Dermis lymphatic vessel endothelial cell (primary cell): ENCODE measurements around the gene TMEM33. TPM values are rescaled to one million over a fixed set of nuclear protein-coding genes. Genes with fewer than 3 reads are reported as not detected.

Experiments
- total RNA-seq: library from RNA; depleted of rRNA; stranded (reverse); fragments of >200 nt; gene quantifications from 2 replicates; pipeline ENCODE4 v1.2.1, GENCODE V29; 2014

Gene TMEM33
- total RNA-seq, result 43.1 and 48.8 TPM in 2 replicates

GRCh38 chr4:41934901-41935651, at the start of gene TMEM33:
Gene TMEM33, plus strand, starts transcription at chr4:41935429. Its CDS starts 56 bp downstream, at chr4:41935485.

GRCh38 chr4:41981456-41981855, 46.2 kb downstream of the TMEM33 start, which contains the start of gene DCAF4L1:
Gene DCAF4L1, plus strand, starts transcription at chr4:41981756. Its CDS starts 37 bp downstream, at chr4:41981793.

GRCh38 chr4:41990365-41991111, 55.3 kb downstream of the TMEM33 start, which contains the start of gene SLC30A9:
Gene SLC30A9, plus strand, starts transcription at chr4:41990530. Its CDS starts 122 bp downstream, at chr4:41990652.

Other genes starting within 250 kb of the TMEM33 start
- gene PHOX2B, start 186.7 kb upstream of the TMEM33 start, total RNA-seq, result not detected in 2 replicates
- gene DCAF4L1, start 46.3 kb downstream of the TMEM33 start, total RNA-seq, result under 0.01 and 0.17 TPM in 2 replicates
- 48.5 and 52.0 TPM in 2 replicates for gene SLC30A9, start 55.1 kb downstream of the TMEM33 start, total RNA-seq
- gene BEND4, start 217.2 kb downstream of the TMEM33 start, total RNA-seq, result under 0.01 and 0.17 TPM in 2 replicates